NB4 (cell line): ENCODE results near the gene TMEM59L.

Experiments
- DNase-seq: peaks from one replicate; pipeline ENCODE4 v3.0.0; 2010; ENCODE audit warnings: low read depth
- H3K4me3 ChIP-seq: one replicate; pipeline ENCODE4 v1.5.1; 2011; ENCODE audit warnings: mild to moderate bottlenecking, low read depth, low read length, moderate library complexity
- CTCF ChIP-seq: IDR thresholded peaks from one replicate; pipeline ENCODE4 v1.5.1; 2012; ENCODE audit warnings: low read depth, low read length
- MYC ChIP-seq: IDR thresholded peaks from 2 replicates; pipeline ENCODE4 v1.6.1; 2011; ENCODE audit warnings: low read depth, low read length
- POLR2A ChIP-seq: IDR thresholded peaks from 2 replicates; pipeline ENCODE4 v1.6.1; 2011; ENCODE audit warnings: mild to moderate bottlenecking; ENCODE audit not compliant: insufficient read length; ENCODE audit errors: extremely low read depth
- TF ChIP-seq, protein P1 (sequence below): IDR thresholded peaks from 2 replicates; pipeline ENCODE4 v1.6.1; 2011; ENCODE audit warnings: low read depth, low read length

Gene TMEM59L

DNA sequence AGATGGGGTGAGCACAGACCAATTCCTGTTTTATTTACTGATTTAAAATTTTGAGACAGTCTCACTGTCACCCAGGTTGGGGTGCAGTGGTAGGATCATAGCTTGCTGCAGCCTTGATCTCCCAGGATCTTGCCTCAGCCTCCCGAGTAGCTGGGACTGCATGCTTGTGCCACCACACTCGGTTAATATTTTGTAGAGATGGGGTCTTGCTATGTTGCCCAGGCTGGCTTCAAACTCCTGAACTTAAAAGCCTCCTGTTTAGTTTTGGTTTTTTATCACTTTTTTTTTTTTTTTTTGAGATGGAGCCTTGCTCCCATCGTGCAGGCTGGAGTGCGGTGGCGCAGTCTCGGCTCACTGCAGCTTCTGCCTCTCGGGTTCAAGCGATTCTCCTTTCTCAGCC, 36.3 kb upstream of the TMEM59L start:
- TF ChIP-seq POLR2A (no peak), CTCF (no peak), MYC (no peak)
- TF ChIP-seq, protein P1, sequence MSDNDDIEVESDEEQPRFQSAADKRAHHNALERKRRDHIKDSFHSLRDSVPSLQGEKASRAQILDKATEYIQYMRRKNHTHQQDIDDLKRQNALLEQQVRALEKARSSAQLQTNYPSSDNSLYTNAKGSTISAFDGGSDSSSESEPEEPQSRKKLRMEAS, result no peak
- H3K4me3 ChIP-seq, result no peak overlapping the region
- DNase-seq, result no peak

- DNase-seq, result no peak
- TF ChIP-seq, protein P1, result no peak
- TF ChIP-seq POLR2A, result no peak
- no peak overlapping the region for H3K4me3 ChIP-seq
Observed at GRCh38 chr19:18577365-18577914, 35.2 kb upstream of the TMEM59L start.

DNA sequence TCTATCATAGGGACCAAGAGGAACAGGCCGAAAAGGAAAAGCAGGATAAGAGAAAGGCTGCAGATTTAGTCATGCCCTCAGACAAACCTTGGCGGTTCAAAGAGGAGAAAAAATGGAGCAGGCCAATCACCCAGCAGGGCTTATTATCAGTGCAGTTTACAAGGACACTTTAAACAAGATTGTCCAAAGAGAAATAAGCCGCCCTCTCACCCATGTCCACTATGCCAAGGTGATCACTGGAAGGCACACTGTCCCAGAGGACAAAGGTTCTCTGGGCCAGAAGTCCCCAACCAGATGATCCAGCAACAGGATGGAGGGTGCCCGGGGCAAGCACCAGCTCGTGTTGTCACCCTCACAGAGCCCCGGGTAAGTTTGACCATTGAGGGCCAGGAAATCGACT, 32.4 kb upstream of the TMEM59L start:
- DNase-seq, result no peak
- H3K4me3 ChIP-seq, result no peak overlapping the region
- TF ChIP-seq POLR2A (no peak), CTCF (no peak), MYC (no peak)
- TF ChIP-seq, protein P1, result no peak

GRCh38 chr19:18586306-18586705, 26.4 kb upstream of the TMEM59L start:
- DNase-seq, result peak; percentile 58
- no peak overlapping the region for H3K4me3 ChIP-seq
- TF ChIP-seq MYC, result no peak
- TF ChIP-seq CTCF, result no peak
- no peak for TF ChIP-seq POLR2A
- TF ChIP-seq, protein P1, result no peak

DNA sequence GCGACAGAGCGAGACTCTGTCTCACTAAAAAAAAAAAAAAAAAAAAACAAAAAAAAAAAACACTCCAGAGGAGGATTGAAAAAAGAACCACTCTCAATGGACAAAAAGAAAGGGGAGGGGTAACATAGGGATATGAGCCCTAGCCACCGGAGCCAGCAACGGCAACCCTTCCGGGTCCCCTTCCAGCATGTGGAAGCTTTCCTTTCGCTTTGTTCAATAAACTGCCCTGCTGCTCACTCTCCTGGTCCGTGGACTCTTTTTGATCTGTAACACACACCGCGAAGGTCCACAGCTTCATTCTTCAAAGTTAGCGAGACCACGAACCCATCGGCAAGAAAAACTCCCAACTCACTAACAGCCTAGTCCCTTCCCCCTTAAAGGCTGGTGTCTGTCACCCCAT, 25.1 kb upstream of the TMEM59L start:
- DNase-seq, result no peak
- H3K4me3 ChIP-seq, result no peak overlapping the region
- no peak for TF ChIP-seq MYC
- no peak for TF ChIP-seq CTCF
- TF ChIP-seq, protein P1, result no peak
- TF ChIP-seq POLR2A, result no peak

DNA sequence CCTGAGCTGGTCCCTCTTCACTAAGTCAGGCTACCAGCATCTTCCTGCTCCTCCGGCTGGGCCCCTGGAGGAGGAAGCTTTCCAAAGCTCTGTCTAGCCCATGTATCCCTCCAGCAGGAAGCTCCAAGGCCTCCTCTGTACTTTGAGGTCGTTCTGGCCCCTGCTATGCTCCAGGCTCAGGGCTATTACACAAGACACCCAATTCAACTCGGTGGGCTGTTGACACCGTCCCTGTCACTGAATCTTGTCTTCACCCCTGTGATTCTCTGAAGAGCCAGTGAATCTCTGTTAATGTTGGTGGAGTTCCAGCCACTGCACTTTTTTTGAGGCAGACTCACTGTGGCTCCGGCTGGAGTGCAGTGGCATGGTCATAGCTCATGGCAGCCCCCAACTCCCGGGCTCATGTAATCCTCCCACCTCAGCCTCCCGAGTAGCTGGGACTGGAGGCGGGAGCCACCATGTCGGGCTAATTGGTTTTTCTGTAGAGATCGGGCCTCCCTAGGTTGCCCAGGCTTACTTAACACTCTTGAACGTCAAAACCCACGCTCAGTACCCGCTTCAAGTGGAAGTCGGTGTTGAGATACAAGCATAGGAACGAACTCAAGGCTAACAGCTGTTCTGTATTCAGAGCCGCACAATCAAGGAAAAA, 24.6 kb upstream of the TMEM59L start:
- no peak for TF ChIP-seq CTCF
- TF ChIP-seq, protein P1, result no peak
- no peak for TF ChIP-seq MYC
- TF ChIP-seq POLR2A, result no peak
- peak; percentile 49 for DNase-seq
- H3K4me3 ChIP-seq, result peak overlapping the region; percentile 61
